HG03064 (cell line): ENCODE results near the gene UBASH3A.
"Not testable (repeated sequence)": the region's sequence is repeated elsewhere in the genome, so short reads cannot be mapped to it uniquely, and the experiment has no call there.

Experiments
- ATAC-seq: cut with Tn5 transposase; IDR thresholded peaks from one replicate; pipeline ENCODE4 v1.9.1; 2021; ENCODE audit warnings: low read depth; ENCODE audit not compliant: unreplicated experiment

The UBASH3A gene

GRCh38 chr21:42463861-42464515 is 60.3 kb downstream of the UBASH3A start:
- no peak for ATAC-seq

- ATAC-seq, result no peak
These were observed 61.5 kb downstream of the UBASH3A start for GRCh38 chr21:42465008-42465802.

DNA sequence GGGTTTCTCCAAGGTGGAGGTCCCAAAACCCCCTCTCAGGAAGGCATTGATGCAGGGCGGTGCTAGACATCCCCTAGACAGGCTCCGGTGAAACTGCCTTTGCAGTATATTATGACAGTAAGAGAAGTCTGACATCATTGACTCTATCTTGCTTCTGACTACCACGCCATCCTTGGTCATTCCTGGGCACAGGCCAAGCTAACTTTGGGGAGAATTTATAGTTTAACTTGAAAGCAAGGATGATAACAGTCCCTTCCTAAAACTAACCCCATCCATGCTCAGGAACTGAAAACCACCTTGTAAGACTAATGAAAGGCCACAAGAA is 62.1 kb downstream of the UBASH3A start:
- ATAC-seq, result no peak

GRCh38 chr21:42466700-42467099 is 63.0 kb downstream of the UBASH3A start:
- ATAC-seq, result no peak

DNA sequence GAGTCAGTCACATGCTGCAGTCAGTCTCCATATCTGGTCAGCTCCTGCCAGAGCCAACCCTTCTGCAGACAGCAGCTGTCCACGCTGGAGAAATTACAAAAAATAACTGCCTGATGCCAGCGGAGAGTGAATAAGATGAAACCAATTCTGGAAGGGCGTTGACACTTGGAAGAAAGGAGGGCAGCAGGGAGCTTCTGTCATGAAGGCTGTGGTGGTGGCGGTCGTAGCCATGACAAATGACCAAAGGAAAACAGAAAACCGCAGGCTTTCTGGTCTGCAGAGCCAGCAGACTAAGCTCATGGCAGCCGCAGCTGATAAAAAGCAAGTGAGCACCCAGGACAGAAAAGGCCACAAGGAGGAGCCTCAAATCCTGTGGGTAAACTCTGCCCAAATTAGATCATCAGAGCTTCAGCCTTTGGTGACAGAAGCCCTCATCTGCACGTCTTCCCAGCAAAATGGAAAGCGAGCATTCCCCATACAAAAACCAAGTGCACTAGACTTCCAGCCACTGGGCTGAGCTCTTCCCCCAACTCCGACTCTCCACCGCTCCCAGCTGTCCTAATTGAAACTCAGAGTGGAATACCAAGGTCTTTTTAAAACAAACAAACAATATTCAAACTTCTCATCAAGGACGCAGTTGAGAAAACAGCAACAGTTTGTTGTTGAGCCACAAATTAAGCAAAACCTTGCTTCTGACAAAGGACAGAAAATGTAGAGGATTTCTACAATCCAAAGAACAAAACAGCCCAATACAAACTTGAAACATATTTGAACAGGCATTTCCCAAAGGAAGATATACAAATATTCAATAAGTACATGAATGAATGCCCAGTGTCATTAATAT is 63.7 kb downstream of the UBASH3A start:
- no peak for ATAC-seq

DNA sequence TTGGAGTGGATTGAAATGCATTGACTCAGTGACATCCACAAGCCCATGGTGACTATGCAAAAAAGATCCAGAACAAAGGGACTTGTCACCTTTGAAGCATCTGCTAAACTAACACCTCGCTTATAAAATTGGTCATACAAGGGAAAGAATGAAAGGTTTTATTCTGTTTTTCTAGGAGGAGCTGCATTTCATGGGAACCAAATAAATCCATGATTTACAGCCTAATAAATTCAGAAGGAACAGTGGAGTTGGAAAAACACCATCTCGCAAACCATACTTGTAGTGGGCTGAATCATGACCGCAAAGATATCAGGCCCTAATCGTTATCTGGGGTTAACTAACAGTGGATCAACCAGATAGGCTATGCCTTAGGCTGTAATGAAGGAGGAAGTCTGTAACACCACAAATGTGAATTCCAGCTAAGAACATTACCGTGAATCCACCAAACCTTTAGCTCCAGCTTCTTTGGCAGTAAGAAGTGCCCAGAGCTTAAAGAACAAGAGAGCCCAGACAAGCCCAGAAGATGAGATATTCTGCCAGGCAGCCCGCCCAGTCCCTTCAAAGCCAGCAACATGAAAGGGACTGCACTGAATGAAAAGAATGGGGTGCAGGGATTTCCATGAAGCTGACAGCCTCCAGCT is 64.9 kb downstream of the UBASH3A start:
- no peak for ATAC-seq

GRCh38 chr21:42469272-42469671 is 65.6 kb downstream of the UBASH3A start:
- no peak for ATAC-seq

DNA sequence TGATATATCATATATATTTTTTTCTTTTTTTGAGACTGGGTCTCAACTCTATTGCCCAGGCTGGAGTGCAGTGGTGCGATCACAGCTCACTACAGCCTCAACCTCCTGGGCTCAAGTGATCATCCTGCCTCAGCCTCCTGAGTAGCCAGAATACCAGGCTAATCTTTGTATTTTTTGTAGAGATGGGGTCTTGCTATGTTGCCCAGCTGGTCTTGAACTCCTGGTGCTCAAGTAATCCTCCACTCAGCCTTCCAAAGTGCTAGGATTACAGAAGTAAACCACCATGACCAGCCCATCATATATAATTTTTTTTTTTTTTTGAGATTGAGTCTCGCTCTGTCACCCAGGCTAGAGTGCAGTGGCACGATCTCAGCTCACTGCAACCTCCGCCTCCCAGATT is 66.0 kb downstream of the UBASH3A start:
- ATAC-seq, result not testable (repeated sequence)

DNA sequence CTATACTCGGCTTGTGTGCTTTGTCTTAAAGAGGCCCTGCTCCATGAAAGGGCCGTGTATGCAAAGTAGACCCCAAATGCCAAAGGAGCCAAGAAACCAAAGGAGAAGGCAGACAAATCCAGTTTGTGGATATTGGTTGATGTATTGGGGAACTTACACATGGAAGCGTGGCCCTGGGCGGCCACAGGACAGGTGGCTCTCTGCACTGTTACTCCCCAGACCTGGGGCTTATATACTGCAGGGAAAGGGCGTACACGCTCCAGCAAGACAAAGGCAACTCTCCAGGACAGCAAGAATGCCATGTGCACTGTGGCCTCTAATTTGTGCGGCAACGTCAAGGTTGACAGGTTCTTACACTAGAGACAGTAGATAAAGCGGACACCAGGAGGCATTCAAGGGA is 67.5 kb downstream of the UBASH3A start:
- ATAC-seq, result no peak

- no peak for ATAC-seq
These were observed 68.1 kb downstream of the UBASH3A start for GRCh38 chr21:42471716-42472330.

- no peak for ATAC-seq
These were observed 68.8 kb downstream of the UBASH3A start for GRCh38 chr21:42472521-42472920.

DNA sequence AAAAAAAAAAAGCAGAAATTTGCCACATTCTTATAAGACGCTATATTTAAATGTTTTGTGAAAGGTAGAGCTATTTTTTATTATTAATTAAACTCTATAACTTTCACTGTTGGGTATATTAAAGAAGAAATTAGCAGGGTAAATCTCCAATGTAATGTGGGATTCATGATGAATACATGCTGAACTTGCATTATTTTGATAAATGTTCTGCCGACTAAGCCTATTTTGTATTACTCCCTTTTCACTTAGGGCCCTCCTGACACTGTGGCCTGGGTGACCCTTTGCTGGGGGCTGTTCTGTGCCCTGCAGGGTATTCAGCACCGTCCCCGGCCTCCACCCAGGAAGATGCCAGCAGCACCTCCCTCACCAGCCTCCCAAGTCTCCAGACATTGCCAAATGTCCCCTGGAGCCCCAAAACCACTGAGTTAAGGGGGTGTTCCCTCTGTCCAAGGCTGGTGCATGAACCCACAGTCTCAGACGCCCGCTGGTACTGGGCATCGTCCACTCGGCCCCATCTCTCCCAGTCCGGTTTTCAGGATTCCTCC is 69.9 kb downstream of the UBASH3A start:
- ATAC-seq, result no peak

DNA sequence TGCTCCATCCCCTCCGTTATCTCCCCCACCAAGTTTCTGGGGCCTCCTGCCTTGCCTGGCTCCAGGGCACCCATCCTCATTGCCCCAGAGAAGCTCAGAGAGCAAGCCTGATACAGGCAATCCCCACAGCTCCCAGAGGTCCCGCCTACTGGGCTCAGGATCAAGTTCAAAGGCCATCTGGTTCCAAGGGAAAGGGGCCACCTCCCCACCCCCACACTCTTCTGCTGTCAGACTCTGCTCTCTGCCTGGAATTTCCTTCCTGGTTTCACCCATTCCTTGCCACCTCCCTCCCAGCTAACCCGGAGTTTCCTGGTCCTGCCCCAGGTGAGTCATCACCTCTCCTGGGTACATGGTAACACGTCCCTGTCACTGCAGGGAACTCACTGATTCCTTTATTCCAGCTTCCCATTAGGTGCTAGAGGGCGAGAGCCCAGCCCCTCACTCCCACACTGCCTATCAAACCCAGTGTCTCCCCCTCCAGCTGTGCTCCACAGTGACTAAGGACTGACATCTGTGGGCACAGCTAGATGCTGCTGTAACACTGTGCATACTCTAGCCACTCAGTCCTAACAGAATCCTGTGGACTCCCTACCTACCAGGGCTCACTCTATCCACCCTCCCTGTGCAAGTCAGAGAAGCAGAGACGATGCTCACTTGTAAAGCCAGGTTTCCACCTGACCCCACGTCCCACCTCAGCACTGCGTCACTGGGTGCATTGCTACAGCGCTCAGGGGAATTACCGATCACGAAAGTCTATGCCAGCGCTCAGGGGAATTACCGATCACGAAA is 70.5 kb downstream of the UBASH3A start:
- no peak for ATAC-seq

- ATAC-seq, result no peak
These were observed 71.3 kb downstream of the UBASH3A start for GRCh38 chr21:42475036-42475435.

DNA sequence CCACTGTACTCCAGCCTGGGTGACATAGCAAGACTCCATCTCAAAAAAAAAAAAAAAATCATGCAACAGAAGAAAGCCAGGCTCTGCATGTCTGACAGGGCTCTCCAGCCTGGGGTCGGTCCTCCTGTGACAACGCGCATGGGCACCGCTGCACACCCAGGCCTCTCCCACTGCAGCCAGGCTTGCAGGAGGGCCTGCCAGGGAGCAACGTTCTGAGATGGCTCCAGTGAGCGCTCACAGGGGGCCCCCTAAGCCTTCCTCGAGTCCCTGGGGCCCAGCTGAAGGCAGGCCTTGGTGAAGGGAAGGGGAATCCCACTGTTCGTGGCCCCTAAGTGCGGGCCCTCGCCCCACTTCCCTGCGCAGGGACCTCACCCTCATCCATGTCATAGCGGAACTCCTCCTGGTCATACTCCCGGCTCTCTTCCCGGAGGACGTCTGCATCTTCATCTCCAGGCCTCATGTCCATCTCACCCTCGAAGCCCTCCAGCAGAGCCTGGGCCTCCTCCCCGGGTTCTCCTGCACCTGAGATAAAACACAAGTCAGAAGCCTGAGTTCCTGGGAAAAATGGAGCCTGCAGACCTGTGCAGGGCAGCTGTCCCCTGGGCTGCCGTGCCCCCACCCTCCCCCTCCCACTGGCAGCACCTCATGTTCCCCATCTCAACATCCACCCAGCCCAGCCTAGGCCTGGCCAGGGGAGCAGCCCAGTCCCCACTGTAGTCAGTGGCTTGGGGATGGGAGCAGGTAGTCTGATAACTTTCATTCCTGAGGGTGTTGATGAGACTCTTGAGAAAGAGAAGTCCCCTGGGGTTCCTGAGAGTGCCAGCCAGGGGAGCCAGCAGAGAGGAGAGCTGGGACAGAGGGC is 72.1 kb downstream of the UBASH3A start:
- no peak for ATAC-seq

GRCh38 chr21:42476388-42477331 is 73.0 kb downstream of the UBASH3A start:
- ATAC-seq, result no peak

GRCh38 chr21:42478504-42478903 is 74.8 kb downstream of the UBASH3A start:
- no peak for ATAC-seq
